Measurements from ENCODE around the gene YDJC.

Gene YDJC

GRCh38 chr22:21660904-21661303, 31.1 kb upstream of the YDJC start:
- no peak for DNase-seq (ENCODE audit: low spot score)
- in situ Hi-C loops (cut with MboI; ENCODE audit: low pct_unique_long_range_greater_than_20kb, low sequenced_read_pairs, unreplicated experiment): no loop called here
- TF ChIP-seq CTCF (IDR thresholded peaks at IDR 0.05; ENCODE audit: extremely low read depth, insufficient read depth, missing control alignments): no peak

- TF ChIP-seq CTCF (IDR thresholded peaks at IDR 0.05; ENCODE audit: extremely low read depth, insufficient read depth, missing control alignments): peak; percentile 14
- no peak for DNase-seq (ENCODE audit: low spot score)
- in situ Hi-C loops (cut with MboI; ENCODE audit: low pct_unique_long_range_greater_than_20kb, low sequenced_read_pairs, unreplicated experiment): no loop called here
Observed at GRCh38 chr22:21659864-21660525, 30.2 kb upstream of the YDJC start.

GRCh38 chr22:21657360-21658032, 27.7 kb upstream of the YDJC start:
- in situ Hi-C loops (cut with MboI; ENCODE audit: low pct_unique_long_range_greater_than_20kb, low sequenced_read_pairs, unreplicated experiment): no loop called here
- TF ChIP-seq CTCF (IDR thresholded peaks at IDR 0.05; ENCODE audit: extremely low read depth, insufficient read depth, missing control alignments): peak; percentile 33
- DNase-seq (ENCODE audit: low spot score): peak; percentile 97

- in situ Hi-C loops (cut with MboI; ENCODE audit: low pct_unique_long_range_greater_than_20kb, low sequenced_read_pairs, unreplicated experiment): no loop called here
- no peak for TF ChIP-seq CTCF (IDR thresholded peaks at IDR 0.05; ENCODE audit: extremely low read depth, insufficient read depth, missing control alignments)
- DNase-seq (ENCODE audit: low spot score): no peak
Observed at GRCh38 chr22:21657020-21657359, 27.2 kb upstream of the YDJC start.

- no peak for DNase-seq (ENCODE audit: low spot score)
- in situ Hi-C loops (cut with MboI; ENCODE audit: low pct_unique_long_range_greater_than_20kb, low sequenced_read_pairs, unreplicated experiment): no loop called here
- no peak for TF ChIP-seq CTCF (IDR thresholded peaks at IDR 0.05; ENCODE audit: extremely low read depth, insufficient read depth, missing control alignments)
Observed at GRCh38 chr22:21652547-21653545, 23.0 kb upstream of the YDJC start.

- TF ChIP-seq CTCF (IDR thresholded peaks at IDR 0.05; ENCODE audit: extremely low read depth, insufficient read depth, missing control alignments): no peak
- peak; percentile 95 for DNase-seq (ENCODE audit: low spot score)
- in situ Hi-C loops (cut with MboI; ENCODE audit: low pct_unique_long_range_greater_than_20kb, low sequenced_read_pairs, unreplicated experiment): no loop called here
Observed at GRCh38 chr22:21652010-21652546, 22.3 kb upstream of the YDJC start.

All from GM13977 (cell line).